K562 (cell line): ENCODE measurements around the gene PRR5. TPM values are rescaled to one million over a fixed set of nuclear protein-coding genes. Genes with fewer than 3 reads are reported as not detected.

Source experiments
- KLF6 ChIP-seq: fragments of 250-450 bp; sonication (Bioruptor Pico); IDR thresholded peaks from 2 replicates; pipeline ENCODE4 v1.4.0; 2020; ENCODE audit warnings: mild to moderate bottlenecking, moderate library complexity, borderline replicate concordance
- ZSCAN29 ChIP-seq: fragments of 450-650 bp; IDR thresholded peaks from 2 replicates; pipeline ENCODE4 v1.6.1; 2017
- polyA plus RNA-seq, 8 experiments: library from polyadenylated mRNA; depleted of rRNA in 4 of 8; stranded (reverse) in 5 of 8; unstranded in 3 of 8; fragments of >200 nt; fragmentation: Nextera tagmentation in 2 of 8; fragmentation: Illumina TruSeq in 1 of 8; extraction: Ambion mirVana in 2 of 8; extraction: Trizol in 1 of 8; gene quantifications; 2 replicates each; pipeline versions ENCODE4 v1.2.1 to v1.2.3, GENCODE V29; 2011 to 2014; ENCODE audit warnings: inconsistent platforms in 1 of 8, missing spikeins in 1 of 8
- total RNA-seq, 7 experiments: library from RNA; depleted of rRNA in 6 of 7; stranded (reverse); fragments of >200 nt in 6 of 7; fragmentation: Illumina TruSeq in 2 of 7; extraction: Trizol in 2 of 7; gene quantifications; 2 replicates each; pipeline versions ENCODE4 v1.2.1 to v1.2.3, GENCODE V29; 2011 to 2021; ENCODE audit warnings: low replicate concordance in 1 of 7
- TF ChIP-seq, protein P1 (sequence below), 2 experiments: fragments of 450-650 bp in 1 of 2; sonication (generic) in 1 of 2; formaldehyde crosslinking; conservative IDR thresholded peaks; 2 replicates each; pipeline versions ENCODE4 v1.4.0 to v1.8.1; 2020 to 2022; ENCODE audit warnings: mild to moderate bottlenecking in 1 of 2, missing genetic modification reagents in 1 of 2
- TF ChIP-seq, protein P2 (sequence below): IDR thresholded peaks from 3 replicates; pipeline ENCODE4 v1.6.1; 2011; ENCODE audit warnings: borderline replicate concordance, mild to moderate bottlenecking, moderate library complexity; ENCODE audit not compliant: insufficient read length; ENCODE audit errors: extremely low read depth
- TF ChIP-seq, protein P3 (sequence below): fragments of 250-450 bp; sonication (Bioruptor Pico); IDR thresholded peaks from 2 replicates; pipeline ENCODE4 v1.8.0; 2021; ENCODE audit warnings: borderline replicate concordance, mild to moderate bottlenecking, moderate library complexity; ENCODE audit not compliant: poor library complexity, severe bottlenecking
- TF ChIP-seq, protein P4 (sequence below): sonication (generic); formaldehyde crosslinking; IDR thresholded peaks from 2 replicates; pipeline ENCODE4 v1.8.0; 2023; ENCODE audit warnings: mild to moderate bottlenecking, missing genetic modification reagents

The PRR5 gene
- total and polyA plus RNA-seq, 9 of the 15 experiments (the other 6 are each of a cell fraction or from before 2014, with no cell fraction given) = 0.13 to 21.0 (median 7.5) TPM

DNA sequence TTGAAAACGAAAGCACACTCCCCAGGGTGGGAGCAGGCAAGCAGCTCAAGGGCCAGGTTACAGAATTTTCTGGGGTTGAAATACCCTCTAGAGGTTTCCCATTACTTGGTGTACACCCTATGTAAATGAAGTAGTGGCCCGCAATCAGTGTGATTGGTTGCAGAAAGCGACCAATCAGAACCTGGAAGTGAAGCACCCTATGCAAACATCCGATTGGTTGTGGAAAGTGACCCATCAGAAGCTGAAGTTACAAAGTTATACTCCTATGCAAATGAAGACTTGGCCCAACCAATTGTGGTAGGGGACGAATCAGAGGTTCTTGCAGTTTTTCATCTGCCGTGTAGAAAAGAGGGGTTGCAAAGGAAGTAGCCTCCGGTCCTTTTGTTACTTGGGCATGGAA is 19.2 kb downstream of the PRR5 start (continued):
- TF ChIP-seq, protein P1, sequence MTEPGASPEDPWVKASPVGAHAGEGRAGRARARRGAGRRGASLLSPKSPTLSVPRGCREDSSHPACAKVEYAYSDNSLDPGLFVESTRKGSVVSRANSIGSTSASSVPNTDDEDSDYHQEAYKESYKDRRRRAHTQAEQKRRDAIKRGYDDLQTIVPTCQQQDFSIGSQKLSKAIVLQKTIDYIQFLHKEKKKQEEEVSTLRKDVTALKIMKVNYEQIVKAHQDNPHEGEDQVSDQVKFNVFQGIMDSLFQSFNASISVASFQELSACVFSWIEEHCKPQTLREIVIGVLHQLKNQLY (CRISPR knock-in tag; conservative IDR thresholded peaks at IDR 0.05) = no peak
- TF ChIP-seq, protein P2, sequence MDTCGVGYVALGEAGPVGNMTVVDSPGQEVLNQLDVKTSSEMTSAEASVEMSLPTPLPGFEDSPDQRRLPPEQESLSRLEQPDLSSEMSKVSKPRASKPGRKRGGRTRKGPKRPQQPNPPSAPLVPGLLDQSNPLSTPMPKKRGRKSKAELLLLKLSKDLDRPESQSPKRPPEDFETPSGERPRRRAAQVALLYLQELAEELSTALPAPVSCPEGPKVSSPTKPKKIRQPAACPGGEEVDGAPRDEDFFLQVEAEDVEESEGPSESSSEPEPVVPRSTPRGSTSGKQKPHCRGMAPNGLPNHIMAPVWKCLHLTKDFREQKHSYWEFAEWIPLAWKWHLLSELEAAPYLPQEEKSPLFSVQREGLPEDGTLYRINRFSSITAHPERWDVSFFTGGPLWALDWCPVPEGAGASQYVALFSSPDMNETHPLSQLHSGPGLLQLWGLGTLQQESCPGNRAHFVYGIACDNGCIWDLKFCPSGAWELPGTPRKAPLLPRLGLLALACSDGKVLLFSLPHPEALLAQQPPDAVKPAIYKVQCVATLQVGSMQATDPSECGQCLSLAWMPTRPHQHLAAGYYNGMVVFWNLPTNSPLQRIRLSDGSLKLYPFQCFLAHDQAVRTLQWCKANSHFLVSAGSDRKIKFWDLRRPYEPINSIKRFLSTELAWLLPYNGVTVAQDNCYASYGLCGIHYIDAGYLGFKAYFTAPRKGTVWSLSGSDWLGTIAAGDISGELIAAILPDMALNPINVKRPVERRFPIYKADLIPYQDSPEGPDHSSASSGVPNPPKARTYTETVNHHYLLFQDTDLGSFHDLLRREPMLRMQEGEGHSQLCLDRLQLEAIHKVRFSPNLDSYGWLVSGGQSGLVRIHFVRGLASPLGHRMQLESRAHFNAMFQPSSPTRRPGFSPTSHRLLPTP = no peak
- no peak for TF ChIP-seq KLF6 (CRISPR knock-in tag)
- TF ChIP-seq, protein P3, sequence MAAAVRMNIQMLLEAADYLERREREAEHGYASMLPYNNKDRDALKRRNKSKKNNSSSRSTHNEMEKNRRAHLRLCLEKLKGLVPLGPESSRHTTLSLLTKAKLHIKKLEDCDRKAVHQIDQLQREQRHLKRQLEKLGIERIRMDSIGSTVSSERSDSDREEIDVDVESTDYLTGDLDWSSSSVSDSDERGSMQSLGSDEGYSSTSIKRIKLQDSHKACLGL = no peak
- TF ChIP-seq, protein P4, sequence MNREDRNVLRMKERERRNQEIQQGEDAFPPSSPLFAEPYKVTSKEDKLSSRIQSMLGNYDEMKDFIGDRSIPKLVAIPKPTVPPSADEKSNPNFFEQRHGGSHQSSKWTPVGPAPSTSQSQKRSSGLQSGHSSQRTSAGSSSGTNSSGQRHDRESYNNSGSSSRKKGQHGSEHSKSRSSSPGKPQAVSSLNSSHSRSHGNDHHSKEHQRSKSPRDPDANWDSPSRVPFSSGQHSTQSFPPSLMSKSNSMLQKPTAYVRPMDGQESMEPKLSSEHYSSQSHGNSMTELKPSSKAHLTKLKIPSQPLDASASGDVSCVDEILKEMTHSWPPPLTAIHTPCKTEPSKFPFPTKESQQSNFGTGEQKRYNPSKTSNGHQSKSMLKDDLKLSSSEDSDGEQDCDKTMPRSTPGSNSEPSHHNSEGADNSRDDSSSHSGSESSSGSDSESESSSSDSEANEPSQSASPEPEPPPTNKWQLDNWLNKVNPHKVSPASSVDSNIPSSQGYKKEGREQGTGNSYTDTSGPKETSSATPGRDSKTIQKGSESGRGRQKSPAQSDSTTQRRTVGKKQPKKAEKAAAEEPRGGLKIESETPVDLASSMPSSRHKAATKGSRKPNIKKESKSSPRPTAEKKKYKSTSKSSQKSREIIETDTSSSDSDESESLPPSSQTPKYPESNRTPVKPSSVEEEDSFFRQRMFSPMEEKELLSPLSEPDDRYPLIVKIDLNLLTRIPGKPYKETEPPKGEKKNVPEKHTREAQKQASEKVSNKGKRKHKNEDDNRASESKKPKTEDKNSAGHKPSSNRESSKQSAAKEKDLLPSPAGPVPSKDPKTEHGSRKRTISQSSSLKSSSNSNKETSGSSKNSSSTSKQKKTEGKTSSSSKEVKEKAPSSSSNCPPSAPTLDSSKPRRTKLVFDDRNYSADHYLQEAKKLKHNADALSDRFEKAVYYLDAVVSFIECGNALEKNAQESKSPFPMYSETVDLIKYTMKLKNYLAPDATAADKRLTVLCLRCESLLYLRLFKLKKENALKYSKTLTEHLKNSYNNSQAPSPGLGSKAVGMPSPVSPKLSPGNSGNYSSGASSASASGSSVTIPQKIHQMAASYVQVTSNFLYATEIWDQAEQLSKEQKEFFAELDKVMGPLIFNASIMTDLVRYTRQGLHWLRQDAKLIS (CRISPR knock-in tag) = no peak
- no peak for TF ChIP-seq ZSCAN29
